Lung (tissue), 12 donors: ENCODE results near the gene ACAP1. TPM values are rescaled to one million over a fixed set of nuclear protein-coding genes. Genes with fewer than 3 reads are reported as not detected.

Experiments used
- ATAC-seq: fragments of 200-7000 bp; cut with Tn5 transposase; one replicate; pipeline ENCODE4 v1.9.1; 2020; ENCODE audit warnings: moderate number of reproducible peaks; ENCODE audit not compliant: insufficient read depth, low FRiP score
- DNase-seq, 3 donors: peaks; one replicate each; pipeline ENCODE4 v3.0.0-alpha.2; 2013 to 2017
- H3K27ac ChIP-seq, 2 donors: one replicate each; pipeline ENCODE4 v1.5.1; 2013; ENCODE audit warnings: mild to moderate bottlenecking in 2 of 2, moderate library complexity in 2 of 2, control low read depth in 1 of 2, inconsistent platforms in 1 of 2, low read depth in 1 of 2, low read length in 1 of 2
- H3K27me3 ChIP-seq, 3 donors: one replicate each; pipeline ENCODE4 v1.5.1; 2013; ENCODE audit warnings: low read length in 2 of 3; ENCODE audit not compliant: control insufficient read depth in 3 of 3, insufficient read depth in 3 of 3
- H3K36me3 ChIP-seq, 4 donors: one replicate each; pipeline ENCODE4 v1.5.1; 2013; ENCODE audit warnings: low read length in 4 of 4, mild to moderate bottlenecking in 1 of 4, moderate library complexity in 1 of 4; ENCODE audit not compliant: control insufficient read depth in 4 of 4, insufficient read depth in 4 of 4
- H3K4me1 ChIP-seq, 5 donors: one replicate each; pipeline ENCODE4 v1.5.1; 2013; ENCODE audit warnings: low read length in 5 of 5, mild to moderate bottlenecking in 2 of 5, moderate library complexity in 1 of 5; ENCODE audit not compliant: control insufficient read depth in 5 of 5, insufficient read depth in 5 of 5
- H3K4me3 ChIP-seq: one replicate; pipeline ENCODE4 v1.5.1; 2013; ENCODE audit warnings: mild to moderate bottlenecking, control low read depth, moderate library complexity
- H3K9ac ChIP-seq, 2 donors: one replicate each; pipeline ENCODE4 v1.5.1; 2013; ENCODE audit warnings: low read length in 2 of 2, control low read depth in 1 of 2; ENCODE audit not compliant: insufficient read depth in 1 of 2
- H3K9me3 ChIP-seq, 4 donors: one replicate each; pipeline ENCODE4 v1.5.1; 2013; ENCODE audit warnings: low read length in 3 of 4, mild to moderate bottlenecking in 1 of 4, moderate library complexity in 1 of 4; ENCODE audit not compliant: control insufficient read depth in 4 of 4, insufficient read depth in 3 of 4
- CTCF ChIP-seq: IDR thresholded peaks from 2 replicates; pipeline ENCODE4 v1.5.1; 2012; ENCODE audit warnings: mild to moderate bottlenecking; ENCODE audit errors: control extremely low read depth, extremely low read depth
- WGBS, 2 donors: extraction: QIAGEN DNeasy Blood & Tissue Kit; methylation state at CpG; one replicate each; pipeline ENCODE4 v1.1.7; 2013; 5-methylcytosine and 5-hydroxymethylcytosine counted together
- polyA plus RNA-seq, 2 donors: library from polyadenylated mRNA; stranded (reverse); fragments of 200-250 nt; gene quantifications; one replicate each; pipeline ENCODE4 v1.2.1, GENCODE V29; 2013
- total RNA-seq, 2 donors: library from RNA; depleted of rRNA in 1 of 2; stranded (reverse); fragments of >200 nt in 1 of 2; gene quantifications; one replicate each; pipeline ENCODE4 v1.2.1, GENCODE V29; 2014 to 2021
- donor health status: control.
- donor health status: control.
- donor health status: Bipolar disorder and iron deficiency.
- donor health status: healthy.
- donor health status: DM: yes; HTN: yes; CAD: no.

ACAP1 gene
- total and polyA plus RNA-seq, 4 donors: 9.2 to 39.4 (median 22.1) TPM

GRCh38 chr17:7317161-7317803, 19.0 kb upstream of the ACAP1 start:
- Histone ChIP-seq H3K27ac (no peak overlapping the region), H3K36me3 (peaks cover 4 to 59% (median 37%) of the 10 kb centered on the region in 4 donors), H3K4me3 (no peak overlapping the region), H3K27me3 (no peaks in the 10 kb centered on the region), H3K9ac (no peak overlapping the region), H3K4me1 (peaks cover 4 to 15% (median 6%) of the 10 kb centered on the region in 5 donors), H3K9me3 (no peaks in the 10 kb centered on the region)
- WGBS, 2 donors: 87 to 88% methylated on average over 16 of the region's 16 CpGs
- TF ChIP-seq CTCF: no peak
- DNase-seq: no peak
- no peak for ATAC-seq

DNA sequence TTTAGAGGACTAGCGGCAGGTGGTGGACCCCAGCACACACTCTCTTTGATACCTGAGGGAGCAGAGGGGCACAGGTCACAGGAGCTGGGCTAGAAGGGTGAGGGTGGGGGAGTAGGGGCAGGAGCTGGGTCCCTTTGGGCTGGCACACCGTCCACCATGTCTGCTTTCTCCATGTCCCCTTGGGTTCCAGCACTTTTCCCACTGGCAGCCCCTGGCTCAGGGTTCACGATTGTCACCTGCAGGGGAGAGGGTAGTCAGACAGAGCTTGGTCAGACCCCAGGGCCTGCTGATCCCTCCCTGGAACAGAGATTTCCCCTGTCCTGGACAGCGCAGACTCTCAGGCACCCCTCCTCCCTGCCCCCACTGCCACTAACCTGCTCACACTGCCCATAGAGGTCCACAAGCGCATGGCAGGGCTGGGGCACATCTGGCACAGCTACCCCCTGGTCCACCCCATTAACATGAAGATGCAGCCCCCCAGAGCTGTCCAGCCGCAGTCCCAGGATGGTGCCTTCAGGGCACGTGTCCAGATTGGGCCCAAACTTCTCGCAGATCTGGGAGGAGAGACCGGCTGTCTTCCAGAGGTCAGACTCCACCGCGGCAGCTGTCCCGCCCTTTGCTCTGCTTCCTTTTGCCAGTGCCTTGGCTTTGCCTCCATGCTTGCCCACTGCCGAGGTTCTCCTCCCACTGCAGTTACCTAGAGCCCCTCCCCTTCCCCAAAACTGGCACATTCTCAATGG, 18.0 kb upstream of the ACAP1 start:
- ATAC-seq (no peak), DNase-seq (no peak)
- Histone ChIP-seq H3K4me1 (peaks cover 4 to 15% (median 6%) of the 10 kb centered on the region in 5 donors), H3K27ac (no peak overlapping the region), H3K9me3 (no peaks in the 10 kb centered on the region), H3K36me3 (peaks cover 12 to 59% (median 37%) of the 10 kb centered on the region in 4 donors), H3K4me3 (no peak overlapping the region), H3K27me3 (no peaks in the 10 kb centered on the region), H3K9ac (no peak overlapping the region)
- 94 to 98% methylated on average over 13 of the region's 13 CpGs for WGBS, 2 donors
- no peak for TF ChIP-seq CTCF

- 93 to 98% methylated on average over 15 of the region's 15 CpGs for WGBS, 2 donors
- DNase-seq (no peak), ATAC-seq (no peak)
- H3K4me3 ChIP-seq: no peak overlapping the region
- H3K9ac ChIP-seq: no peak overlapping the region
- H3K9me3 ChIP-seq: no peaks in the 10 kb centered on the region
- H3K4me1 ChIP-seq: no peaks in the 10 kb centered on the region
- H3K27ac ChIP-seq: no peak overlapping the region
- peaks cover 12 to 73% (median 35%) of the 10 kb centered on the region in 4 donors for H3K36me3 ChIP-seq
- no peak for TF ChIP-seq CTCF
- H3K27me3 ChIP-seq: no peaks in the 10 kb centered on the region
Observed at GRCh38 chr17:7321466-7321865, 14.9 kb upstream of the ACAP1 start.
